HEK293 (cell line): ENCODE results near the gene RAMP3.

Experiments
- CTCF ChIA-PET: fragments of 350-600 bp; formaldehyde crosslinking; extraction: SDS; loops from one replicate; lab custom pipeline; 2021; ENCODE audit warnings: antibody characterized with exemption; lab: Yijun Ruan, JAX
- POLR2A ChIA-PET: fragments of 300-600 bp; formaldehyde crosslinking; extraction: SDS; loops from one replicate; lab custom pipeline; 2020; ENCODE audit warnings: antibody characterized with exemption, inconsistent platforms; lab: Yijun Ruan, JAX
- H3K27ac ChIP-seq: fragments of 200-500 bp; sonication (Bioruptor generic); 2 replicates; pipeline ENCODE4 v1.5.1; 2014; ENCODE audit warnings: low read depth, low read length, control low read depth, inconsistent platforms; ENCODE audit errors: extremely low read depth
- H3K36me3 ChIP-seq, 2 experiments: fragments of 200-500 bp in 1 of 2; sonication (Bioruptor generic) in 1 of 2; 1 replicate in 1 of 2; 2 replicates in 1 of 2; pipeline ENCODE4 v1.5.1; 2014 to 2017; ENCODE audit warnings: inconsistent platforms in 2 of 2, low read length in 2 of 2; ENCODE audit not compliant: control insufficient read depth in 2 of 2, insufficient read depth in 1 of 2
- H3K4me1 ChIP-seq: fragments of 200-500 bp; sonication (Bioruptor generic); 2 replicates; pipeline ENCODE4 v1.5.1; 2014; ENCODE audit warnings: mild to moderate bottlenecking, low read length, inconsistent platforms; ENCODE audit not compliant: control insufficient read depth, insufficient read depth
- H3K4me3 ChIP-seq: 2 replicates; pipeline ENCODE4 v1.5.1; 2011; ENCODE audit warnings: low read depth, mild to moderate bottlenecking, control low read depth, low read length, moderate library complexity
- H3K9me3 ChIP-seq: fragments of 200-500 bp; sonication (Bioruptor generic); 2 replicates; pipeline ENCODE4 v1.5.1; 2014; ENCODE audit warnings: low read depth, low read length, inconsistent platforms; ENCODE audit not compliant: control insufficient read depth, insufficient read depth
- BCL11A ChIP-seq: fragments of 450-650 bp; formaldehyde crosslinking; IDR thresholded peaks from 2 replicates; pipeline ENCODE4 v1.5.1; 2016; ENCODE audit warnings: low read depth, missing biosample characterization, missing genetic modification characterization
- SP3 ChIP-seq: fragments of 450-650 bp; formaldehyde crosslinking; IDR thresholded peaks from 2 replicates; pipeline ENCODE4 v1.5.1; 2016; ENCODE audit warnings: missing biosample characterization, missing genetic modification characterization
- ZBTB10 ChIP-seq: fragments of 450-650 bp; formaldehyde crosslinking; IDR thresholded peaks from 2 replicates; pipeline ENCODE4 v1.5.1; 2016; ENCODE audit warnings: missing biosample characterization, missing genetic modification characterization
- ZBTB20 ChIP-seq: fragments of 450-650 bp; formaldehyde crosslinking; IDR thresholded peaks from 2 replicates; pipeline ENCODE4 v1.5.1; 2016; ENCODE audit warnings: missing biosample characterization, missing genetic modification characterization
- ZBTB21 ChIP-seq: fragments of 450-650 bp; formaldehyde crosslinking; IDR thresholded peaks from 2 replicates; pipeline ENCODE4 v1.5.1; 2017; ENCODE audit warnings: missing biosample characterization, missing genetic modification characterization
- ZBTB48 ChIP-seq: fragments of 450-650 bp; formaldehyde crosslinking; IDR thresholded peaks from 2 replicates; pipeline ENCODE4 v1.5.1; 2016; ENCODE audit warnings: missing biosample characterization, missing genetic modification characterization
- ZEB2 ChIP-seq: fragments of 450-650 bp; formaldehyde crosslinking; IDR thresholded peaks from 2 replicates; pipeline ENCODE4 v1.5.1; 2016; ENCODE audit warnings: missing biosample characterization, missing genetic modification characterization
- ZFHX2 ChIP-seq: fragments of 450-650 bp; formaldehyde crosslinking; conservative IDR thresholded peaks from 2 replicates; pipeline ENCODE4 v1.5.1; 2016; ENCODE audit warnings: missing biosample characterization, missing genetic modification characterization
- ZFP3 ChIP-seq: fragments of 450-650 bp; formaldehyde crosslinking; IDR thresholded peaks from 2 replicates; pipeline ENCODE4 v1.5.1; 2016; ENCODE audit warnings: low read depth, missing biosample characterization, missing genetic modification characterization
- ZNF140 ChIP-seq: fragments of 450-650 bp; formaldehyde crosslinking; IDR thresholded peaks from 2 replicates; pipeline ENCODE4 v1.5.1; 2016; ENCODE audit warnings: missing biosample characterization, missing genetic modification characterization
- ZNF214 ChIP-seq: fragments of 450-650 bp; formaldehyde crosslinking; IDR thresholded peaks from 2 replicates; pipeline ENCODE4 v1.5.1; 2017; ENCODE audit warnings: missing biosample characterization, mild to moderate bottlenecking, missing genetic modification characterization, borderline replicate concordance
- ZNF354C ChIP-seq: fragments of 450-650 bp; formaldehyde crosslinking; IDR thresholded peaks from 2 replicates; pipeline ENCODE4 v1.5.1; 2016; ENCODE audit warnings: missing biosample characterization, missing genetic modification characterization, low read depth, borderline replicate concordance
- ZNF473 ChIP-seq: fragments of 450-650 bp; formaldehyde crosslinking; IDR thresholded peaks from 2 replicates; pipeline ENCODE4 v1.5.1; 2017; ENCODE audit warnings: missing biosample characterization, missing genetic modification characterization
- ZNF514 ChIP-seq: fragments of 450-650 bp; formaldehyde crosslinking; IDR thresholded peaks from 2 replicates; pipeline ENCODE4 v1.5.1; 2016; ENCODE audit warnings: missing biosample characterization, missing genetic modification characterization
- ZNF521 ChIP-seq: fragments of 450-650 bp; formaldehyde crosslinking; IDR thresholded peaks from 2 replicates; pipeline ENCODE4 v1.5.1; 2017; ENCODE audit warnings: missing biosample characterization, mild to moderate bottlenecking, missing genetic modification characterization
- ZNF549 ChIP-seq: fragments of 450-650 bp; IDR thresholded peaks from 2 replicates; pipeline ENCODE4 v1.5.1; 2018; ENCODE audit warnings: missing biosample characterization, missing genetic modification characterization, mild to moderate bottlenecking, inconsistent platforms, moderate library complexity
- ZNF555 ChIP-seq: fragments of 450-650 bp; formaldehyde crosslinking; conservative IDR thresholded peaks from 2 replicates; pipeline ENCODE4 v1.5.1; 2017; ENCODE audit warnings: missing biosample characterization, mild to moderate bottlenecking, missing genetic modification characterization, inconsistent platforms
- ZNF701 ChIP-seq: fragments of 450-650 bp; formaldehyde crosslinking; IDR thresholded peaks from 2 replicates; pipeline ENCODE4 v1.5.1; 2016; ENCODE audit warnings: missing biosample characterization, missing genetic modification characterization
- TF ChIP-seq, protein P1 (sequence below): fragments of 450-650 bp; formaldehyde crosslinking; IDR thresholded peaks from 2 replicates; pipeline ENCODE4 v1.5.1; 2016; ENCODE audit warnings: missing biosample characterization, missing genetic modification characterization

Gene RAMP3

DNA sequence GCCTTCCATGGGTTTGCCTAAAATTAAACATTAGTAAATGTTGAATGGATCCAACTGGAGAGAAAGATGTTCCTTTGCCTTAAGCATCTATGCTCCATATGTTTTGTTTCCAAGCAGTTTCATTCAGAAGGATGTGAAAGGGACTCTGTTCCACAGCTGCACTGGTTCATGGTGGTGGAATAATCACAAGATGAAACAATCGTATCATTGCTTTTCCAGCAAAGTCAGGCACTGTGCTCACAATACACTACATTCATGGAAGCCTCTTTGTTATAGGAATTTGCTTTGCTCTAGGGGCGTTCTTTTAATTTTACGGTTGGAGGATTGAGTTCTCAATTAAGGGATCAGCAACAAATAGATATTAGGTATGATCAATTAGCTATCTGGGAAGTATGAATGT is 33.8 kb downstream of the RAMP3 start (continued):
- no peak for TF ChIP-seq ZNF214 (tag by site-specific recombination)

DNA sequence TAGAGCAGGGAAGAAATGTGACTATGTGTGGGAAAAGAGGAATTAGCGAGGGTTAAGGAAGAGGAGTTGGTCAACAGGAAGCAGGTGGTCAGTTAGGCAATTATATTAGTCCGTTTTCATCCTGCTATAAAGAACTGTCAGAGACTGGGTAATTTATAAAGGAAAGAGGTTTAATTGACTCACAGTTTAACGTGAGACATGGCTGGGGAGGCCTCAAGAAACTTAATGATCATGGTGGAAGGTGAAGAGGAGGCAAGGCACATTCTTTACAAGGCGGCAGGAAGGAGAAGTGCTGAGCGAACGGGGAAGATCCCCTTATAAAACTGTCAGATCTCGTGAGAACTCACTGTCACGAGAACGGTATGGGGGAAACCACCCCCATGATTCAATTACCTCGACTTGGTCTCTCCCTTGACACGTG is 35.0 kb downstream of the RAMP3 start:
- H3K4me3 ChIP-seq: no peak overlapping the region
- no peak for TF ChIP-seq ZNF473 (tag by site-specific recombination)
- TF ChIP-seq ZBTB10 (tag by site-specific recombination): no peak
- TF ChIP-seq ZBTB20 (tag by site-specific recombination): no peak
- TF ChIP-seq ZEB2: no peak
- no peak for TF ChIP-seq ZNF140 (tag by site-specific recombination)
- TF ChIP-seq ZNF514: no peak
- no peak for TF ChIP-seq BCL11A (tag by site-specific recombination)
- no peak for TF ChIP-seq ZFP3 (tag by site-specific recombination)
- TF ChIP-seq, protein P1, sequence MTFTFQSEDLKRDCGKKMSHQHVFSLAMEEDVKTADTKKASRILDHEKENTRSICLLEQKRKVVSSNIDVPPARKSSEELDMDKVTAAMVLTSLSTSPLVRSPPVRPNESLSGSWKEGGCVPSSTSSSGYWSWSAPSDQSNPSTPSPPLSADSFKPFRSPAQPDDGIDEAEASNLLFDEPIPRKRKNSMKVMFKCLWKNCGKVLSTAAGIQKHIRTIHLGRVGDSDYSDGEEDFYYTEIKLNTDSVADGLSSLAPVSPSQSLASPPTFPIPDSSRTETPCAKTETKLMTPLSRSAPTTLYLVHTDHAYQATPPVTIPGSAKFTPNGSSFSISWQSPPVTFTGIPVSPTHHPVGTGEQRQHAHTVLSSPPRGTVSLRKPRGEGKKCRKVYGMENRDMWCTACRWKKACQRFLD (tag by site-specific recombination): no peak
- no peak for TF ChIP-seq ZNF701 (tag by site-specific recombination)
- H3K4me1 ChIP-seq: no peaks in the 10 kb centered on the region
- no peaks in the 10 kb centered on the region for H3K36me3 ChIP-seq
- no peaks in the 10 kb centered on the region for H3K9me3 ChIP-seq
- H3K27ac ChIP-seq: no peak overlapping the region
- ChIA-PET POLR2A (no interaction called here), CTCF (no interaction called here)

DNA sequence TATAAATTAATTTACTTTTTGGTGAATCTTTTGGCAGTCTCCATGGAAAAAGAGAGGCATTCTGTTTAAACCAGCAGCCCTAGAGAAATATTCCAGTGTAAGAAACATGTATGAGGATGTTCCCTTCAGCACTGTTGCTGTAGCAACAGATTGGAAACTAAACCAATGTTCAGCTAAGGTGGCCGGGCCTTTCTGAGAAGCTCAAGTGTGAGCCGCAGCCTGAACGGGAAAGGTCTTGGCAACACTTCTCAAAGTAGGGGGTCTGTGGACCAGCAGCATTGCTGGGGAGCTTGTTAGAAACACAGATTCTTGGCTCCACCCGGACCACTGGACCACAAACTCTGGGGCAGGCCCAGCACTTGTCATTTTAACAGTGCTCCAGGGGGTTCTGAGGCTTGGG is 36.2 kb downstream of the RAMP3 start:
- CTCF ChIA-PET: no interaction called here
- no peaks in the 10 kb centered on the region for H3K36me3 ChIP-seq
- no peaks in the 10 kb centered on the region for H3K4me1 ChIP-seq
- no peak overlapping the region for H3K27ac ChIP-seq
- H3K4me3 ChIP-seq: no peak overlapping the region
- H3K9me3 ChIP-seq: no peaks in the 10 kb centered on the region
- TF ChIP-seq ZNF354C (tag by site-specific recombination) (no peak), ZBTB21 (tag by site-specific recombination) (no peak), ZNF549 (no peak), ZBTB48 (no peak), ZFHX2 (tag by site-specific recombination) (no peak), SP3 (no peak)
- TF ChIP-seq, all 188 proteins: peak for 0
- POLR2A ChIA-PET: interaction anchor here (0.6 kb wide), 1 partner anchor 462 kb away, joined by 3 read pairs; no protein-coding TSS in a partner anchor

DNA sequence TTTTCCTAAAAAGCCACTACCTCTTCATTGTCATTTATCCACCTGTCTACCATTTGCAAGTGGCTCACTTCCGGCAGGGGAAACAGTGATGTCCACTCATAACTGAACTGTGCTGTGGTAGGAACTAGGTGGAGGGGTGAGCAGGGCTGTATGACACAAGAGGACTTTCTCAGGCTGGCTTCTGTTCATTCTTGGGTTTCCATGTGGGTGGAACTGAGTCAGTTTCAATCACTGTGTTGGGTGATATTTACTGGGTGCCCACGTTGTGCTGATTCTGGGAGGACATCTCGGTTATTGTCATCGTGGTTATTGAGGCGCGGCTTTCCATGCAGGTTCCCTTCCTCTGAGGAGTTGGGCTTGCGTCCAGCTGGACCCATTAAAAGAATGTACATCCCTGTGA is 38.8 kb downstream of the RAMP3 start:
- CTCF ChIA-PET: interaction anchor here (1.3 kb wide), 1 partner anchor 21 kb away, joined by 5 read pairs; no protein-coding TSS in a partner anchor
- Histone ChIP-seq H3K4me1 (no peaks in the 10 kb centered on the region), H3K9me3 (no peaks in the 10 kb centered on the region), H3K36me3 (no peaks in the 10 kb centered on the region), H3K4me3 (no peak overlapping the region), H3K27ac (no peak overlapping the region)
- TF ChIP-seq ZNF521 (tag by site-specific recombination) (no peak), ZNF555 (tag by site-specific recombination) (no peak)
- POLR2A ChIA-PET: no interaction called here
